Ureter (tissue), 1 donor: ENCODE results near the gene KIF16B. TPM values are rescaled to one million over a fixed set of nuclear protein-coding genes. Genes with fewer than 3 reads are reported as not detected.

Experiments used
- total RNA-seq: library from RNA; stranded (reverse); gene quantifications from one replicate; pipeline ENCODE4 v1.2.4, GENCODE V29; 2023
- donor health status: DM: yes; HTN: yes; CAD: no.

The KIF16B gene
- total RNA-seq, 1 donor from 2014 or later: 30.4 TPM

Other genes starting within 250 kb of the KIF16B start
- gene SNRPB2, start 156.6 kb upstream of the KIF16B start, total RNA-seq: 41.8 TPM
- gene OTOR, start 174.9 kb upstream of the KIF16B start, total RNA-seq: not detected